ENCODE measurements around the gene CCDC172.

The CCDC172 gene

DNA sequence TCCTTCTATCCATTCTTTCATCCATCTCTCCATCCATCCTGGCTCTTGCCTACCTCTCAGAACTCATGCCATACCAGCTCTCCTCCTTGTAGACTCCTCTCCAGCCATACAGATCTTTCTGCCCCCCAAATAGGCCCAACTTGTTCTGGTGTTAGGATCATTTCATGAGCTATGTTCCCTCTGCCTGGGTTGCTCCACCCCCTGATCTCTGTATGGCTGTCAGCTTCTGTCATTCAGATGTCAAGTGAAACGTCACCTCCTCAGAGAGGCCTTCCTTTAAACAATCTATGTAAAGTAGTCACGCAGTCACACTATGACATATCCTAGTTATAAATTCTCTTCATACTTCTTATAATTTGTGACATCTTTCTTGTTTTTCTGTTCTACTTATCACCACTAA, 61.1 kb downstream of the CCDC172 start:
- TF ChIP-seq, protein P1, sequence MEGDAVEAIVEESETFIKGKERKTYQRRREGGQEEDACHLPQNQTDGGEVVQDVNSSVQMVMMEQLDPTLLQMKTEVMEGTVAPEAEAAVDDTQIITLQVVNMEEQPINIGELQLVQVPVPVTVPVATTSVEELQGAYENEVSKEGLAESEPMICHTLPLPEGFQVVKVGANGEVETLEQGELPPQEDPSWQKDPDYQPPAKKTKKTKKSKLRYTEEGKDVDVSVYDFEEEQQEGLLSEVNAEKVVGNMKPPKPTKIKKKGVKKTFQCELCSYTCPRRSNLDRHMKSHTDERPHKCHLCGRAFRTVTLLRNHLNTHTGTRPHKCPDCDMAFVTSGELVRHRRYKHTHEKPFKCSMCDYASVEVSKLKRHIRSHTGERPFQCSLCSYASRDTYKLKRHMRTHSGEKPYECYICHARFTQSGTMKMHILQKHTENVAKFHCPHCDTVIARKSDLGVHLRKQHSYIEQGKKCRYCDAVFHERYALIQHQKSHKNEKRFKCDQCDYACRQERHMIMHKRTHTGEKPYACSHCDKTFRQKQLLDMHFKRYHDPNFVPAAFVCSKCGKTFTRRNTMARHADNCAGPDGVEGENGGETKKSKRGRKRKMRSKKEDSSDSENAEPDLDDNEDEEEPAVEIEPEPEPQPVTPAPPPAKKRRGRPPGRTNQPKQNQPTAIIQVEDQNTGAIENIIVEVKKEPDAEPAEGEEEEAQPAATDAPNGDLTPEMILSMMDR (IDR thresholded peaks at IDR 0.05), result no peak

DNA sequence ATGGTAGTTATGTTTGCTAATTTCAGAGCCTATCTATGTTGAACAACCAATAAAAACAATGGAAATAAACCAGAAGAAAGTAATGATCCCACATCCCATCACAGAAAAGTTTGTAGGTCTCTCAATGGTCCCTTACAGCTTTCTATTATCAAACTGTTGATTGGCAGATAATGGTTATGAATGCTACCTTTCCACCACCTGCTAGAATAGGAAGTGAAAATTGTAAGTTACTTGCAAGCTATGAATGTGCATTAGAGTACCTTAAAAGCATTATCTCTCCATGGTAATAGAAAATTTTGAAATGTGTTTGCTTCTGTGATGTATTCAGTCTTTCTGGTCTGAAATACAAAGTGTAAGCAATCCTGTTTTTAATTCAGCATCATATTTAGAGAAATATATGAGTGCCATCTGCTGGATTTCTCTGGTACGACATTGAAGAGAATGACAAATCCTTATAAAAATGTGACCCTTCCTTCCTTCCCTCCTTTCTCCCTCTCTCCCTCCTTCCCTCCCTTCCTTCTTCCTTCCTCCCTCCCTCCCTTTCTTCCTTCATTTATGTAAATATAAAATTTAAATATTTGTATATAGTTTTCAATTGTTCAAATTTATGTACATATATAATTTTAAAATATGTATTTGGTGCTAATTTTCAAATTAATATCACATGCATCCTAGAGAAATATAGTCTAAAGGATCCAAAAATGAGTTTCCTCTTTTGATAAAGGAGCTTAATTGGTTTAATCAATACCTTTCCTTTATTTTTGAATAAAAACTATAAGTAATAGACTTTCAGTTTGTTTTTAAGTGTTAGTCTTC, 62.0 kb downstream of the CCDC172 start:
- TF ChIP-seq, protein P1 (IDR thresholded peaks at IDR 0.05), result peak; percentile 59

DNA sequence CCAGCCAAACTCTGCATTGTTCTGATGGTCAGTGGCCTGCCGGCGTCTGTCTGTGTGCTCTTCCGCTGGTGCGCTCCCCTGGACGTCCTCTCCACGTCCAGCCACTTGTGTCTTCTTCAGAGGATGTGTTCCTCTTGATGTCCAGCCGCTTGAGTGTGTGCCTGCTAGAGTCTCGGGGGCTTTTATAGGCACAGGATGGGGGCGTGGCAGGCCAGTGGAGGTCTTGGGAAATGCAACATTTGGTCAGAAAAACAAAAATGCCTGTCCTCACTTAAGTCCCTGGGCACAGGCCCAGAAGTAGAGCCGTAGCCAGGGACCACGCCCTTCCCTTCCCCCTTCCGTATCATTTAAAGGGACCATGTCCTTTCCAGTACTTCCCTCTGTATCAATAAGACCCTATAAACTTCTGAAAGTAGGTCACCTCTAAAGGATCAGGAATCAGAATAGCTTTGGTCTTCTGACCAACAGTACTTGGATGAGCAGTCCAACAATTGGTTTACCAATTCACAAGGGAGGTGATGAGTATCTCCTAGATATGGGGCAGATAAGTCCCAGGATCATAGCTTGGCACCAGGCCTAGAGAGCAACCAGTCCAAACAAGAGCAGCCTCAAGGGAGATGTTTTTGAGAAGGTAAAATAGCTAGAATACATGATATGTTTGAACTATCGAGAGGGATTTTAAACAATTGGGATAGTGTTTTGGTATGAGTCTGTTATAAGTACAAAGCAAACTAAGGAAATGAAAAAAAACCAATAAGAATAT, 71.2 kb downstream of the CCDC172 start:
- TF ChIP-seq, protein P1 (IDR thresholded peaks at IDR 0.05), result no peak

DNA sequence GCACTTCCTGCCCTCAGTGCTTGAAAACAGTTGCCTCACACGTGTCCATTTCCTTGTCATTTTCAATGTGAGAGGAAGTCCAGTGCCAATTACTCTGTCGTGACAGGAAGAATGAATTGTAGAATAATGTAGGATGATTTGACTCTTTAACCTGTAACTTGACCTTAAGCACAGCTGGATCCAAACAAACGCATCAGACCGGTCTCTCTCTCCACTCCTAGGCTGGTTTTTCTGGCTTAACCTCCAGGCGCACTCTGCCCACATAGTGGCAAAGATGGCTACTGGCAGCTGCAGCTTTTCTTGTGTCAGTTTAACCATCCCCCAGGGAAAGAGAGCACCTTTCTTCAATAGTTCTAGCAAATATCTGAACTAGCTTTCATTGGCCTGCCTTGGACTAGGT, 74.0 kb downstream of the CCDC172 start:
- TF ChIP-seq, protein P1 (IDR thresholded peaks at IDR 0.05), result no peak

DNA sequence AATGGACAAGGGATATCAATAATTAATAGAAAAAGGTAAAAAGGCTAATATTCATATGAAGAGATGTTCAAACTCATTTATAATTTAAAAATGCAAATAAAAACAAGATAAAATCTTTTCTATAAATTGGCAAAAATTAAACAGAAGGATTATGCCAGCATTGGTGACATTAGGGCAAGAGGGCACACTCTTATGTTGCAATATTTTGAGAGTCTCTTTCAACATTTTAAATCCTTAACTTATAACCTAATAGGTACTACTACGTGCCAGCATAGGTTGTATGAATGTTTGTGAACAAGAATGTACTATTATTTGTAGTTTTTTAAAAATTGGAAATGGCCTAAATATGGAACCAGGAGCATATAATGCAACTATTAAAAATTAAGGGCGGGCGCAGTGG, 78.6 kb downstream of the CCDC172 start:
- TF ChIP-seq, protein P1 (IDR thresholded peaks at IDR 0.05), result no peak

DNA sequence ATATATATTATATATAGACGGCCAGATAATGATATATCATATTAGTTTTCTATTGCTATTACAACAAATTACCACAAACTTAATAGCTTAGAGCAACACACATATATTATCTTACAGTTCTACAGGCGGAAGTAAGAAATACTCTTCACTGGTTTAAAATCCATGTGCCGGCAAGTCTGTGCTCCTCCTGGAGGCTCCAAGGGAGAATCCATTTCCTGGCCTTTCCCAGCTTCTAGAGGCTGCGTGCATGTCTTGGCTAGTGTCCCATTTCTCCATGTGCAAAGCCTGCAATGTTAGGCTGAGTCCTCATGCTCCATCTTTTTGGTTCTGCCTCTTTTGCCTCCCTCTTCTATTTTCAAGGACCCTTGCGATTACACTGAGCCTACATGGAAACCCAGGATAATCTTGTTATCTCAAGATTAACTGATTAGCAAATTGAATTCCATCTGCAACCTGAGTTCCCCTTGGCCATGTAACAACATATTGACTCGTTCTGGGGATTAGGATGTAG, 79.5 kb downstream of the CCDC172 start:
- TF ChIP-seq, protein P1 (IDR thresholded peaks at IDR 0.05), result no peak

DNA sequence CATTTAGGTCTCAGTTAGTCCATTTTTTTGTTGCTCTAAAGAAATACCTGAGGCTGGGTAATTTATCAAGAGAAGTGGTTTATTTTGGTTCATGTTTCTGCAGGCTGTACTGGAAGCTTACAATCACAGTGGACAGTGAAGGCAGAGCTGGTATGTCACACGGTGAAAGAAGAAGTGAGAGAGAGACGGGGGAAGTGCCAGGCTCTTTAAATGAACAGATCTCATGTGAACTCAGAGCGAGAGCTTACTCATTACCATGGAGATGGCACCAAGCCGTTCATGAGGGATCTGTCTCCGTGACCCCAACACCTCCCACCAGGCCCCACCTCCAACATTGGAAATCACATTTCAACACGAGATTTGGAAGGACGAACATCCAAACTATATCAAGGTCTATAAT, 84.5 kb downstream of the CCDC172 start:
- TF ChIP-seq, protein P1 (IDR thresholded peaks at IDR 0.05), result no peak
